Measurements from ENCODE around the gene TNFRSF11A.

DNA sequence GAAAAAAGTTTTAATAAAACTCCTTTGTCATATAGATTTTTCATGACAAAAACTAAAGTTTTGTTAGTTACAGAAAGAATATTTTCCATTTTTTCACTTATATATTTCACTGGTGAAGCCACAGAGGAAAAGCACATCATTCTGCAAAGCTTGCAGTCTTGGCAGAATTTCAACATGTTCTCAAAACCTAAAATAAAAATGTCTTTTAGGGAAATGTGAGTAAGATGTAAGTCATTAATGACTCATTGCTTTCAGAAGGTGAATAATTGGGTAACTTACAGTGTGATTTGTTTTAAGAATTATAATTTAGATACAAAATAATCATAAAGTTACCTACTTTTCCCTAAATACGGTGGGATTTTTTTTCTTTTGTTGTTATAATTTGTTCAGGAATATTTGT lies 43.4 kb upstream of the TNFRSF11A start:
- TF ChIP-seq, protein P1, sequence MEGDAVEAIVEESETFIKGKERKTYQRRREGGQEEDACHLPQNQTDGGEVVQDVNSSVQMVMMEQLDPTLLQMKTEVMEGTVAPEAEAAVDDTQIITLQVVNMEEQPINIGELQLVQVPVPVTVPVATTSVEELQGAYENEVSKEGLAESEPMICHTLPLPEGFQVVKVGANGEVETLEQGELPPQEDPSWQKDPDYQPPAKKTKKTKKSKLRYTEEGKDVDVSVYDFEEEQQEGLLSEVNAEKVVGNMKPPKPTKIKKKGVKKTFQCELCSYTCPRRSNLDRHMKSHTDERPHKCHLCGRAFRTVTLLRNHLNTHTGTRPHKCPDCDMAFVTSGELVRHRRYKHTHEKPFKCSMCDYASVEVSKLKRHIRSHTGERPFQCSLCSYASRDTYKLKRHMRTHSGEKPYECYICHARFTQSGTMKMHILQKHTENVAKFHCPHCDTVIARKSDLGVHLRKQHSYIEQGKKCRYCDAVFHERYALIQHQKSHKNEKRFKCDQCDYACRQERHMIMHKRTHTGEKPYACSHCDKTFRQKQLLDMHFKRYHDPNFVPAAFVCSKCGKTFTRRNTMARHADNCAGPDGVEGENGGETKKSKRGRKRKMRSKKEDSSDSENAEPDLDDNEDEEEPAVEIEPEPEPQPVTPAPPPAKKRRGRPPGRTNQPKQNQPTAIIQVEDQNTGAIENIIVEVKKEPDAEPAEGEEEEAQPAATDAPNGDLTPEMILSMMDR (IDR thresholded peaks at IDR 0.05) = no peak
- TF ChIP-seq EZH2 (IDR thresholded peaks at IDR 0.05; ENCODE audit: borderline replicate concordance, insufficient read depth, low read depth, low read length, poor library complexity, severe bottlenecking) = no peak

Measured in B cell (primary cell).